ENCODE results near the gene HMSD.
A peak's percentile ranks its signal among the peaks of the same experiment; 100 is the strongest.
"Not testable (repeated sequence)": the region's sequence is repeated elsewhere in the genome, so short reads cannot be mapped to it uniquely, and the experiment has no call there.

Gene HMSD

GRCh38 chr18:63949068-63949737 lies at the start of gene HMSD:
HMSD (plus strand) TSS chr18:63949301; CDS start chr18:63953456, 4,155 bp downstream.
- DNase-seq, result peak; percentile 94

- DNase-seq, result no peak
These were observed 45.1 kb upstream of the HMSD start for GRCh38 chr18:63903851-63904570.

- DNase-seq, result no peak
These were observed 44.4 kb upstream of the HMSD start for GRCh38 chr18:63904694-63905093.

- DNase-seq, result no peak
These were observed 43.7 kb upstream of the HMSD start for GRCh38 chr18:63905361-63905760.

- no peak for DNase-seq
These were observed 43.0 kb upstream of the HMSD start for GRCh38 chr18:63906056-63906455.

- DNase-seq, result no peak
These were observed 41.4 kb upstream of the HMSD start, which contains the start of gene SERPINB10 for GRCh38 chr18:63907664-63908063. SERPINB10 (plus strand) TSS chr18:63907958; CDS start chr18:63915511, 7,553 bp downstream.

- DNase-seq, result no peak
These were observed 40.2 kb upstream of the HMSD start for GRCh38 chr18:63908858-63909257.

- DNase-seq, result no peak
These were observed 39.2 kb upstream of the HMSD start for GRCh38 chr18:63909870-63910269.

- DNase-seq, result no peak
These were observed 31.3 kb upstream of the HMSD start for GRCh38 chr18:63917817-63918216.

- DNase-seq, result no peak
These were observed 27.1 kb upstream of the HMSD start for GRCh38 chr18:63922049-63922448.

GRCh38 chr18:63924551-63924950 lies 24.6 kb upstream of the HMSD start:
- no peak for DNase-seq

GRCh38 chr18:63928331-63928730 lies 20.8 kb upstream of the HMSD start:
- no peak for DNase-seq

GRCh38 chr18:63929369-63929768 lies 19.7 kb upstream of the HMSD start:
- DNase-seq, result not testable (repeated sequence)

GRCh38 chr18:63930773-63931354 lies 18.2 kb upstream of the HMSD start:
- DNase-seq, result no peak

- peak; percentile 92 for DNase-seq
These were observed 12.8 kb upstream of the HMSD start for GRCh38 chr18:63936156-63936931.

- DNase-seq, result no peak
These were observed 12.1 kb upstream of the HMSD start for GRCh38 chr18:63936932-63937393.

GRCh38 chr18:63940008-63940407 lies 9.1 kb upstream of the HMSD start:
- DNase-seq, result no peak

- DNase-seq, result not testable (repeated sequence)
These were observed 8.5 kb upstream of the HMSD start for GRCh38 chr18:63940543-63941050.

GRCh38 chr18:63947051-63947790 lies 1.9 kb upstream of the HMSD start:
- no peak for DNase-seq

GRCh38 chr18:63951302-63951705 lies 2.2 kb downstream of the HMSD start:
- no peak for DNase-seq

- no peak for DNase-seq
These were observed 4.7 kb downstream of the HMSD start for GRCh38 chr18:63953811-63954210.

GRCh38 chr18:63956755-63957154 lies 7.7 kb downstream of the HMSD start:
- DNase-seq, result no peak

Measured in islet precursor cell (in vitro differentiated cells).